RWPE2 (cell line): ENCODE data around the gene GPS1.

Source experiments
- ATAC-seq: fragments of 200-7000 bp; cut with Tn5 transposase; 3 replicates; pipeline ENCODE4 v1.9.1; 2021; ENCODE audit warnings: low read depth
- DNase-seq: peaks from one replicate; pipeline ENCODE4 v3.0.0-alpha.2; 2020; ENCODE audit warnings: low spot score
- H3K27ac ChIP-seq: fragments of 450-650 bp; 2 replicates; pipeline ENCODE4 v1.5.1; 2017; ENCODE audit warnings: mild to moderate bottlenecking; ENCODE audit not compliant: poor library complexity, severe bottlenecking
- H3K27me3 ChIP-seq: fragments of 250-450 bp; sonication (Bioruptor Pico); 2 replicates; pipeline ENCODE4 v1.5.1; 2021; ENCODE audit warnings: mild to moderate bottlenecking, moderate library complexity; ENCODE audit not compliant: insufficient read depth, poor library complexity, severe bottlenecking
- H3K36me3 ChIP-seq: fragments of 250-450 bp; sonication (Bioruptor Pico); 2 replicates; pipeline ENCODE4 v1.5.1; 2020; ENCODE audit warnings: low read depth, mild to moderate bottlenecking, moderate library complexity
- H3K4me1 ChIP-seq: fragments of 250-450 bp; sonication (Bioruptor Pico); 2 replicates; pipeline ENCODE4 v1.5.1; 2021; ENCODE audit warnings: mild to moderate bottlenecking, moderate library complexity; ENCODE audit not compliant: insufficient read depth, poor library complexity, severe bottlenecking
- H3K4me3 ChIP-seq: fragments of 250-450 bp; sonication (Bioruptor Pico); 2 replicates; pipeline ENCODE4 v1.5.1; 2021; ENCODE audit warnings: mild to moderate bottlenecking, moderate library complexity; ENCODE audit not compliant: severe bottlenecking
- H3K9me3 ChIP-seq: fragments of 250-450 bp; sonication (Bioruptor Pico); 2 replicates; pipeline ENCODE4 v1.5.1; 2021; ENCODE audit warnings: mild to moderate bottlenecking, moderate library complexity; ENCODE audit not compliant: severe bottlenecking
- TF ChIP-seq, protein P1 (sequence below): fragments of 450-650 bp; IDR thresholded peaks from one replicate; pipeline ENCODE4 v1.5.1; 2017; ENCODE audit warnings: mild to moderate bottlenecking, moderate library complexity; ENCODE audit not compliant: poor library complexity, severe bottlenecking

The GPS1 gene

DNA sequence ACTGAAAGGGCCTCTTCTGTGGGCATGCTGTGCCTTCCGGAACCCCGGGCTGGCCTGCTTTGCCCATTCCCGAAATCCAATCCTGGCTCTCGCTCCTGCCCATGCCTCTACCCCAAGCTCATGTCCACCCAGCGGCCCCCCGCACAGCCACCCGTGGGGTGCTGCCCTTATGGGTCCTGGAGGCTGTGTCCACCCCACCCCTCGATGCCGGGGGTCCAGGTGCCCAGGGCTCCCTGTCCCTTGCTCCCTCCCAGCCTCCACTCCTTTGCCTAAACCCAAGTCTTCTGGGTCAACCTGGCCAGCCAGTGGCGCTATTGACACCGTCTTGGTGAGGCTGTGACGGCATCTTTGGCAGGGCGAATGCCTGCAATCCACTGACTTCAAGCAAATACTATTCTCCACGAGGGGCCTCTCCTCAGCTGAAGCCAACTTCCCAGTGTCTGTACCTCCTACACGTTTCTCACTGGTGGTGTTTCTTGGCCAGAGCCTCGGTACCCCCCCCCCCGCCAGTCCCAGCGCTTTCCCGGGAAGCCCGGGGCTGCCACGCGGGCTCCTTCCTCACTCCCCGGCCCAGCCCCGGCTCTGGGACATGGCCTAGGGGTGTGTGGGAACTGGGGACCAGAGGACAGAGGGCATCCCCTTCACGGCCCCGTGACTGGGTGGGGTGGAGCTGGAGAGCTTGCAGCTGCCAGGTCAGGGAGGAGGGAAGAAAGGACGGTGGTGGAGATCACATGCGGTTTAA is 26.1 kb downstream of the GPS1 start:
- H3K4me3 ChIP-seq = no peak overlapping the region
- no peaks in the 10 kb centered on the region for H3K27me3 ChIP-seq
- H3K27ac ChIP-seq = no peak overlapping the region
- peaks cover 47% of the 10 kb centered on the region for H3K36me3 ChIP-seq
- H3K4me1 ChIP-seq = peaks cover 4% of the 10 kb centered on the region
- peak; percentile 0; the same call in 2 of the 3 replicates for ATAC-seq
- no peak for DNase-seq
- TF ChIP-seq, protein P1, sequence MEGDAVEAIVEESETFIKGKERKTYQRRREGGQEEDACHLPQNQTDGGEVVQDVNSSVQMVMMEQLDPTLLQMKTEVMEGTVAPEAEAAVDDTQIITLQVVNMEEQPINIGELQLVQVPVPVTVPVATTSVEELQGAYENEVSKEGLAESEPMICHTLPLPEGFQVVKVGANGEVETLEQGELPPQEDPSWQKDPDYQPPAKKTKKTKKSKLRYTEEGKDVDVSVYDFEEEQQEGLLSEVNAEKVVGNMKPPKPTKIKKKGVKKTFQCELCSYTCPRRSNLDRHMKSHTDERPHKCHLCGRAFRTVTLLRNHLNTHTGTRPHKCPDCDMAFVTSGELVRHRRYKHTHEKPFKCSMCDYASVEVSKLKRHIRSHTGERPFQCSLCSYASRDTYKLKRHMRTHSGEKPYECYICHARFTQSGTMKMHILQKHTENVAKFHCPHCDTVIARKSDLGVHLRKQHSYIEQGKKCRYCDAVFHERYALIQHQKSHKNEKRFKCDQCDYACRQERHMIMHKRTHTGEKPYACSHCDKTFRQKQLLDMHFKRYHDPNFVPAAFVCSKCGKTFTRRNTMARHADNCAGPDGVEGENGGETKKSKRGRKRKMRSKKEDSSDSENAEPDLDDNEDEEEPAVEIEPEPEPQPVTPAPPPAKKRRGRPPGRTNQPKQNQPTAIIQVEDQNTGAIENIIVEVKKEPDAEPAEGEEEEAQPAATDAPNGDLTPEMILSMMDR = no peak
- H3K9me3 ChIP-seq = no peaks in the 10 kb centered on the region

DNA sequence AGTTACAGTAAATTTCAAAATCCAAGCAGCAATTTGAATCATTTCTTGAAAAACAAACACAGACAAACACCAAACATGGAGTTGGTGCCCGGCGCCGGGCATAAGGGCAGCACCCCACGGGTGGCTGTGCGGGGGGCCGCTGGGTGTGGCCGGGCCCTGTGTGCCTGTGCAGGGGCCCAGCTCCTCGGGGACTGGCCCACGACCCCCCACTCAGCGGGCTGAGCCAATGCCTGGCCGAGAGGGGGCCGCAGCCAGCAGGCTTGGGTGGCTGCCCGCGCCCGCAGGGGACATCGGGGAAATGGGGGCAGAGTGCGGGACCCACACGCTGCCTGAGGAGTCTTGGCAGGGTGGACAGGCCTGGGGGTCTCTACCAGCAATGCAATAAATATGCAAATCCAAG is 26.7 kb downstream of the GPS1 start:
- Histone ChIP-seq H3K4me3 (no peak overlapping the region), H3K36me3 (peaks cover 53% of the 10 kb centered on the region), H3K4me1 (peaks cover 4% of the 10 kb centered on the region), H3K9me3 (no peaks in the 10 kb centered on the region), H3K27me3 (no peaks in the 10 kb centered on the region), H3K27ac (no peak overlapping the region)
- TF ChIP-seq, protein P1 = no peak
- DNase-seq (no peak), ATAC-seq (no peak)

DNA sequence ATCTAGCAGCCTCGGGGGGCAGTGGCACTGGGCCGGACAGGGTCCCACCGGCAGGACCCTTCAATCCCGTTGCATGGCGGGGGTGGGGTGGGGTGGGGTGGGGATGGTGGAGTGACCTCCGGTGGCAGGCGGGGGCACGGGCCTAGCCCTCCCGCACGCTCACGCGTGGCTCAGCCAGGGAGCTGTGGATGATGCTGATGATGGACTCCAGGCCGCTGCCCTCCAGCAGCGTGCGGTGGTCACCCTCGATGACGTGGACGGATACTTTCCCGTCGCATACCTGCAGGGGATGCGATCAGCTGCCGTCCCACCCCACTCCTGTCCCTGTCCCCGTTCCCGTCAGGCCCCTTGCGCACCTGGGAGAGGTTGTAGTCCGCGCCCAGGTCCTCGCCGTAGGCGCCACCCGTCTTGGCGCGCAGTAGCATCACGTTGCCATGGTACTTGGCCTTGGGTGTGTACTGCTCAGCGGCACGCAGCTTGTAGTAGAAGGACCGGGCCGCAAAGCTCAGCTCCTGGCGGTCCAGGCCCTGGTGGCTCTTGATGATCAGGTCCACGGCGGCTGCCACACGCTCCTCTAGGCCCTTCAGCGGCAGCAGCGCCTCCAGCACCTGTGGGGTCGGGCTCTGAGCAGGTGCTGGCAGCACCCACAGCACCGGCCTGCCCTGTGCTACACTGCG is 27.4 kb downstream of the GPS1 start:
- Histone ChIP-seq H3K4me3 (no peak overlapping the region), H3K27ac (no peak overlapping the region), H3K4me1 (no peaks in the 10 kb centered on the region), H3K36me3 (peaks cover 60% of the 10 kb centered on the region), H3K9me3 (no peaks in the 10 kb centered on the region), H3K27me3 (no peaks in the 10 kb centered on the region)
- ATAC-seq (no peak), DNase-seq (no peak)
- TF ChIP-seq, protein P1 = no peak

DNA sequence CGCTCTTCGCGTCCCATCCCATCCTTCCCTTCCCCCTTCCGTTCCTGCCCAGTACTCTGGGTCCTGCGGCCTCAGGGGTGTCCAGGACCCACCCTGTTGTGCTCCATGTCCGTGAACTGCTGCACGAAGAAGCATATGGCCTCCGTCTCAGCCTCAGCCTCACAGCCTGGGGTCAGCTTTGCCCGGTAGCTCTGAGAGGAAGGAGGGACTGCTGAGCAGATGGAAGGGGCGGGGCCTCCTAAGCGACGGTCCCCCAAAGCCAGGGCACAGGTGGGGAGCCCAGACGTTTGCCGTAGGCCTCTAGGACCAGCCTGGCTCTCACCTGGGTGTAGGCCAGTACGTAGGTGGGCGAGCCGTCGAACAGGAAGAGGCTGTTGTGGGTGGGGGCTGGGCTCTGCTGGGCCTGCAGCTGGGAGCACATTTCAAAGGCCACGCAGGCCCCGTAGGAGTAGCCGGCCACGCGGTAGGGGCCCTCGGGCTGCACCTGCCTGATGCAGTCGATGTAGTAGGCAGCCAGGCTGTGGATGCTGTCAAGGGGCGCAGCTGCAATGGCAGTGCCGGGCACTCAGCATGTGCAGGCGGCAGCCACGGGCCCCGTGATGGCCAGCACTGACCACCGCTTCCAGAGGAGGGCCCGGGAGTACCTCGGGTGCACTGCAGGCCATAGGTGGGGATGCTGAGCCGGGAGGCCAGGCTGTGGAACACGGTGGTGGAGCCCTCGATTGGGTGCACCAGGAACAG is 28.5 kb downstream of the GPS1 start:
- no peak for DNase-seq
- Histone ChIP-seq H3K4me1 (no peaks in the 10 kb centered on the region), H3K27me3 (no peaks in the 10 kb centered on the region), H3K36me3 (peaks cover 71% of the 10 kb centered on the region), H3K9me3 (no peaks in the 10 kb centered on the region), H3K27ac (no peak overlapping the region), H3K4me3 (no peak overlapping the region)
- TF ChIP-seq, protein P1 = no peak
- ATAC-seq = no peak
